ENCODE data around the gene ARHGEF16. TPM values are rescaled to one million over a fixed set of nuclear protein-coding genes. Genes with fewer than 3 reads are reported as not detected.

ARHGEF16 gene
- total RNA-seq, 4 donors from 2014 or later: 0.17 to 19.6 (median 2.0) TPM

- TF ChIP-seq CTCF (IDR thresholded peaks at IDR 0.05; ENCODE audit: low read depth): no peak
These were observed 12.9 kb downstream of the ARHGEF16 start for GRCh38 chr1:3467096-3468036.

GRCh38 chr1:3468236-3469103 lies 14.0 kb downstream of the ARHGEF16 start:
- no peak for TF ChIP-seq CTCF (IDR thresholded peaks at IDR 0.05; ENCODE audit: low read depth)

- TF ChIP-seq CTCF (IDR thresholded peaks at IDR 0.05; ENCODE audit: low read depth): no peak
These were observed 14.8 kb downstream of the ARHGEF16 start for GRCh38 chr1:3469104-3469848.

GRCh38 chr1:3469849-3470649 lies 15.6 kb downstream of the ARHGEF16 start:
- TF ChIP-seq CTCF (IDR thresholded peaks at IDR 0.05; ENCODE audit: low read depth): no peak

- TF ChIP-seq CTCF (IDR thresholded peaks at IDR 0.05; ENCODE audit: low read depth): no peak
These were observed 16.3 kb downstream of the ARHGEF16 start for GRCh38 chr1:3470650-3471355.

Data from subcutaneous adipose tissue (tissue), 4 donors.